Left lung (tissue), 10 donors: ENCODE data around the gene NPDC1. TPM values are rescaled to one million over a fixed set of nuclear protein-coding genes. Genes with fewer than 3 reads are reported as not detected.

Source experiments
- ATAC-seq: fragments of 200-7000 bp; cut with Tn5 transposase; one replicate; pipeline ENCODE4 v1.9.1; 2020; ENCODE audit warnings: moderate library complexity
- DNase-seq, 4 donors: peaks; one replicate each; pipeline ENCODE4 v3.0.0-alpha.2; 2013 to 2020
- H3K27ac ChIP-seq, 2 donors: fragments of 200-600 bp; sonication (generic) in 1 of 2; one replicate each; pipeline versions ENCODE4 v1.5.0 to v1.8.0; 2020 to 2021
- H3K27me3 ChIP-seq, 2 donors: fragments of 200-600 bp; sonication (generic) in 1 of 2; one replicate each; pipeline versions ENCODE4 v1.5.0 to v1.8.0; 2020 to 2021
- H3K36me3 ChIP-seq, 2 donors: fragments of 200-600 bp; sonication (generic) in 1 of 2; one replicate each; pipeline versions ENCODE4 v1.5.0 to v1.8.0; 2020 to 2021
- H3K4me1 ChIP-seq, 2 donors: fragments of 200-600 bp; one replicate each; pipeline ENCODE4 v1.8.0; 2021
- H3K4me3 ChIP-seq, 2 donors: fragments of 200-600 bp; sonication (generic) in 1 of 2; one replicate each; pipeline versions ENCODE4 v1.5.0 to v1.8.0; 2020 to 2021; ENCODE audit warnings: mild to moderate bottlenecking in 1 of 2
- H3K9me3 ChIP-seq, 2 donors: fragments of 200-600 bp; sonication (generic) in 1 of 2; one replicate each; pipeline versions ENCODE4 v1.5.0 to v1.8.0; 2020 to 2021
- intact Hi-C, 2 donors: fragments of 100-400 bp; cut with DNase I; formaldehyde crosslinking; loops; one replicate each; pipeline versions ENCODE4 v1.11.2 to v1.14.2; 2022
- polyA plus RNA-seq, 6 donors: library from polyadenylated mRNA; unstranded; fragments of 120-200 nt; gene quantifications; one replicate each; pipeline ENCODE4 v1.2.1, GENCODE V29; 2013; ENCODE audit not compliant: insufficient read length in 6 of 6
- total RNA-seq, 2 donors: library from RNA; stranded (reverse); fragmentation: NEBNext Ultra II Directional; extraction: Animal tissue kit (Norgen Biotek cat#: 25700); gene quantifications; one replicate each; pipeline ENCODE4 v1.2.1, GENCODE V29; 2021
- TF ChIP-seq, protein P1 (sequence below), 2 donors: fragments of 200-600 bp; sonication (generic) in 1 of 2; IDR thresholded peaks; one replicate each; pipeline versions ENCODE4 v1.5.0 to v1.8.0; 2021; ENCODE audit warnings: antibody characterized with exemption in 2 of 2
- donor health status: DM: no; HTN: yes; CAD: no.
- donor health status: DM: no; HTN: no; CAD: no.

Gene NPDC1
- total and polyA plus RNA-seq, 8 donors = 24.4 to 105 (median 31.7) TPM

DNA sequence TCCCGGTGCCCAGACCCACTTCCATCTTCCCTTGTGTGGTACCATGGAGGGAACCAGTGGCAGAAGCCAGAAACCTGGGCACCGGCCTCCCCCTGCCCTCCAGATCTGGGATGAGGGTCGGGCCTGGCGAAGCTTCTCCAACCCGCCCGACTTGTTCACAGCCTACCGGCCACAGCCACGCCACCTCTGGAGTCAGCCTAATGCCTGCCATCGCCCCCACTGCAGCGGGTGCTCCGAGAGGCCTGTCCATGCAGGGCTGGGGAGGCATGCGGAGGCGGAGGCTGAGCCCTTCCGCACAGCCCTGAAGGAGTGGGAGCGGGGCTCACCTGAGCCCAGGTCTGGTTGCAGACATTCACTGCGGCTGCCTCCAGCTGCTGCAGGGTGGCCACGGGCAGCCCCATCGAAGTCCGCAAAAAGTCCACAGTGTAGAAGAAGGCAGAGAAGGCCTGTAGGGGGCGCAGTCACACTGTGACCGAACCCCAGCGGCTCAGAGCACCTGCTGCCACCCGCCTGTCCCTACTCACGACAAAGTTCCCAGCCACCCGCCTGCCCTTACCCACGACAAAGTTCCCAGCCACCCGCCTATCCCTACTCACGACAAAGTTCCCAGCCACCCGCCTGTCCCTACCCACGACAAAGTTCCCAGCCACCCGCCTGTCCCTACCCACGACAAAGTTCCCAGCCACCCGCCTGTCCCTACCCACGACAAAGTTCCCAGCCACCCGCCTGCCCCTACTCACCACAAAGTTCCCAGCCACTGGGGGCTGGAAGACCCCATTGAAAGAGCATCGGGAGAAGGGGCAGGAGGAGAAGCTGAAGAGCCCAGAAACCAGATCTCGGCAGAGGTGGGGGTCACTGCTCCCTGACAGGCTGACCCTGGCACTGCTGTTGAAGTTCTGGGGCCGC lies 3.8 kb upstream of the NPDC1 start:
- DNase-seq = no peak
- intact Hi-C loops = no loop called here
- H3K27ac ChIP-seq = no peak overlapping the region
- peaks cover 13 to 47% of the 10 kb centered on the region in 2 donors for H3K4me1 ChIP-seq
- TF ChIP-seq, protein P1, sequence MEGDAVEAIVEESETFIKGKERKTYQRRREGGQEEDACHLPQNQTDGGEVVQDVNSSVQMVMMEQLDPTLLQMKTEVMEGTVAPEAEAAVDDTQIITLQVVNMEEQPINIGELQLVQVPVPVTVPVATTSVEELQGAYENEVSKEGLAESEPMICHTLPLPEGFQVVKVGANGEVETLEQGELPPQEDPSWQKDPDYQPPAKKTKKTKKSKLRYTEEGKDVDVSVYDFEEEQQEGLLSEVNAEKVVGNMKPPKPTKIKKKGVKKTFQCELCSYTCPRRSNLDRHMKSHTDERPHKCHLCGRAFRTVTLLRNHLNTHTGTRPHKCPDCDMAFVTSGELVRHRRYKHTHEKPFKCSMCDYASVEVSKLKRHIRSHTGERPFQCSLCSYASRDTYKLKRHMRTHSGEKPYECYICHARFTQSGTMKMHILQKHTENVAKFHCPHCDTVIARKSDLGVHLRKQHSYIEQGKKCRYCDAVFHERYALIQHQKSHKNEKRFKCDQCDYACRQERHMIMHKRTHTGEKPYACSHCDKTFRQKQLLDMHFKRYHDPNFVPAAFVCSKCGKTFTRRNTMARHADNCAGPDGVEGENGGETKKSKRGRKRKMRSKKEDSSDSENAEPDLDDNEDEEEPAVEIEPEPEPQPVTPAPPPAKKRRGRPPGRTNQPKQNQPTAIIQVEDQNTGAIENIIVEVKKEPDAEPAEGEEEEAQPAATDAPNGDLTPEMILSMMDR (IDR thresholded peaks at IDR 0.05) = peak; percentile 45 to 57
- H3K36me3 ChIP-seq = no peaks in the 10 kb centered on the region
- H3K27me3 ChIP-seq = peaks cover 42 to 100% of the 10 kb centered on the region in 2 donors
- peak; percentile 16 for ATAC-seq
- H3K4me3 ChIP-seq = no peak overlapping the region
- H3K9me3 ChIP-seq = no peaks in the 10 kb centered on the region

DNA sequence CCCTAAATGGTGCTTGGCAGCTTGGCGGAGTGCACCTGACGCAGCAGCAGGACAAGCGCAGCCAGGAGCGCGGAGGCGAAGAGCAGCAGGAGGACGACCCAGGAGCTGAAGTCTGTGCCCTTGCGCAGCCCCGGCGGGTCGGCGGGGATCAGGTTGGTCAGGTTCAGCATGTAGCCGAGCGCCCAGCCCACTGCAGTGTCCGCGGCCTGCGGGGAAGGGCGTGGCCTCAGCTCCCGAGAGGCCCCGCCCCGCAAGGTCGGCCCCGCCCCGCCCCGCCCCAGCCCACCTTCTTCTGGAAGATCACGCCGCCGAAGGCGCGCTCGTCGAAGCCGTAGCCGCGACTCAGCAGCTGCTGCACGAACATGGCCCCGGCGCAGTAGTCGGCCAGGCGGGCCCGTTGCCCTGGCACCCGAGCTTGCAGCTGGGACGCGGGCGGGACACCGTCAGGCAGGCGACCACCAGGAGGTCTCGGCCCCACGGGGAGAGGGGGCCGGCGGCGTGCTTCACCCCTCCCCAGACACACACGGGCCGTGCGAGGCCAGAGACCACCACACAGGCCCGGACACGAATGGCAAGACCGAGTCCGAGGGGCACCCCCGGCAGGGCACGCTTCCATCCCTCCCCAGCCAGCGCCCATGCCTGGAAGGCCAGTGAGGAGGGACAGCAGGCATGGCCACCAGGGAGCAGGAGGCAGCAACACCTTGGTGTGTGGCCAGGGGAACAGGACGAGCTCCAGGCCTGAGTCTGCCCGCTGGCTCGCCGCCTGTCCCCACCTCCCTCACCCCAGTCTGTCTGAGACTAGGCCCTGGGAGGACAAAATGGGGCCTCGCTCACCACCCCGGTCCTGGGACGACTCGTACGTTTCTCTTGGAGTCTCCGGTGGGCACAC lies 2.9 kb upstream of the NPDC1 start:
- Histone ChIP-seq H3K27ac (no peak overlapping the region), H3K4me1 (peaks cover 19 to 48% of the 10 kb centered on the region in 2 donors), H3K27me3 (peaks cover 42 to 100% of the 10 kb centered on the region in 2 donors), H3K9me3 (no peaks in the 10 kb centered on the region), H3K36me3 (no peaks in the 10 kb centered on the region), H3K4me3 (no peak overlapping the region)
- intact Hi-C loops = no loop called here
- DNase-seq = no peak
- no peak for ATAC-seq
- TF ChIP-seq, protein P1 (IDR thresholded peaks at IDR 0.05) = no peak

DNA sequence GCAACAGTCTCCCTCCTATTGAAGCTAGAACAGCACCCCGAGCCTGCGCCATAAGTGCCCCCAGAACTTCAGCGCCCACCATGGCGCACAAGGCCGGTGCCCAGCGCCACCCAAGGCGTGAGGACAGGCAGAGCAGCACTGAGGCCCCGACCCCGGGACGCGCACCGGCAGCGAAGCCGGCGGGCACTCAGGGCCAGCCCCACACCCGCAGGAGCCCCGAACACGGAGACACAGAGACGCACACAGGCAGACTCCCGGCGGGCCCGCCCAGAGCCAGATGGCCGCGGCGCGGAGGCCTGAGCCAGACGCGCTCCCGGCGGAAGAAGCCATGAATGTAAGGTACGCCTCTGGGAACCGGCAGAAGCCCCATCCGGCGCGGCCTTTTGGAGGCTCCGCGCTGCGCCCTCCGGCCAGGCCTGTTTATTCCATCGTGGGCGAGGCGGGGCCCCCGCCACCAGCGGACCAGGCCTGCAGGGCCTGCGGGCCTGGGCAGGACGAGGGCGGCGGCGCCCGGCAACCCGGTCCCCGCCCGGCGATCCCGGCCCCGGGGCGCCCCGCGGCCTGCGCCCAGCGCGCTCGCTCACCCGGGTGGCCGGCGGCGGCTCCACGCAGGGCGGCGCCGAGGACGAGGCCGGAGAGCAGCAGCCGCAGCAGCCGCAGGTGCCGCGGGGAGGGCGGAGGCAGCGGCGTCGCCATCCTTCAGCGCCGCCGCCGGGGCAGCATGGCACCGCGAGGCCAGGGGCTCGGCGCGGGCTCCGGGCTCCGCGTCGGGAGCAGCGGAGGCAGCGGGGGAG lies 486 bp downstream of the NPDC1 start:
- no peaks in the 10 kb centered on the region for H3K9me3 ChIP-seq
- ATAC-seq = peak; percentile 5
- peak overlapping the region; percentile 40 to 53 for H3K4me3 ChIP-seq
- DNase-seq = no peak
- TF ChIP-seq, protein P1 (IDR thresholded peaks at IDR 0.05) = no peak
- peak overlapping the region; percentile 39 to 65 for H3K27ac ChIP-seq
- H3K4me1 ChIP-seq = peaks cover 19 to 47% of the 10 kb centered on the region in 2 donors
- intact Hi-C loops = no loop called here
- H3K36me3 ChIP-seq = peaks cover 0 to 5% of the 10 kb centered on the region in 2 donors
- peaks cover 27 to 78% of the 10 kb centered on the region in 2 donors for H3K27me3 ChIP-seq

DNA sequence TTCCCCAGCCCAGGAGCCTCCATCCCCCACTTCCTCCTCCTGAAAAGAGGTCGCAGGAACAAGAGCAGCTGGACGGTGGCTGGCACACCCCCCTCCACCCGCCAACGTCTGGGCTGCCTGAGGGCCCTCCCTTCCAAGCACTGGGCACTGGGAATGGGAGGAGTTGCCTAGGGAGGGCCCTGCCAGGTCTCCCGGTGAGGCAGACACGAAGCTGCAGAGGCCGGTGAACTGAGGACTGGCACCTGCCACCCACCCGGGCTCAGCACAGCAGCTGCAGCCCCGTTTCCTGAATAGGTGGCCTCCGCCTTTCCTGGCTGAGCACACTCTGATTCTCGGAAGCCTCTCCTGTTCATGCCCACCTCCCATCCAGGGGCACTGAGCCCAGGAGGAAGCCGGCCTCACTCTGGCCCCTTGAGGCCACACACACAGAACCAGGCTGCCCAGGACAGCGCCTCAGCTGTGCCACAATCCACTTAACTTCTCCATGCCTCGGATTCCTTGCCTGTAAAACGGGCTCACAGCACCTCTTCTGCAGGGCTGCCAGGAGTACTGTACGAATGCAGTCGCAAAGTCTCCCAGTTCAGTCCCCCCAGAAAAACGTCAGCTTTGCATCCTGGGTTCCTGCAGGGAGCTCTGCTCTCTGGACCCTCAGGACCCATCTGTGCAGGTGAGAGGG lies 1.3 kb downstream of the NPDC1 start:
- peaks cover 19 to 50% of the 10 kb centered on the region in 2 donors for H3K4me1 ChIP-seq
- peak overlapping the region; percentile 36 to 53 for H3K4me3 ChIP-seq
- ATAC-seq = peak; percentile 29
- peaks cover 25 to 70% of the 10 kb centered on the region in 2 donors for H3K27me3 ChIP-seq
- TF ChIP-seq, protein P1 (IDR thresholded peaks at IDR 0.05) = no peak
- H3K36me3 ChIP-seq = peaks cover 0 to 12% of the 10 kb centered on the region in 2 donors
- no peak for DNase-seq
- peak overlapping the region; percentile 59 to 62 for H3K27ac ChIP-seq
- intact Hi-C loops = no loop called here
- H3K9me3 ChIP-seq = no peaks in the 10 kb centered on the region
